LoVo (cell line): ENCODE results near the gene VPS16.
"Not testable (repeated sequence)": the region's sequence is repeated elsewhere in the genome, so short reads cannot be mapped to it uniquely, and the experiment has no call there.

Experiments used
- DNase-seq: peaks from one replicate; pipeline ENCODE4 v3.0.0-alpha.2; 2016; ENCODE audit warnings: low spot score

VPS16 gene

GRCh38 chr20:2807019-2807418 is 33.5 kb upstream of the VPS16 start:
- DNase-seq = no peak

GRCh38 chr20:2807929-2808328 is 32.6 kb upstream of the VPS16 start:
- DNase-seq = not testable (repeated sequence)

DNA sequence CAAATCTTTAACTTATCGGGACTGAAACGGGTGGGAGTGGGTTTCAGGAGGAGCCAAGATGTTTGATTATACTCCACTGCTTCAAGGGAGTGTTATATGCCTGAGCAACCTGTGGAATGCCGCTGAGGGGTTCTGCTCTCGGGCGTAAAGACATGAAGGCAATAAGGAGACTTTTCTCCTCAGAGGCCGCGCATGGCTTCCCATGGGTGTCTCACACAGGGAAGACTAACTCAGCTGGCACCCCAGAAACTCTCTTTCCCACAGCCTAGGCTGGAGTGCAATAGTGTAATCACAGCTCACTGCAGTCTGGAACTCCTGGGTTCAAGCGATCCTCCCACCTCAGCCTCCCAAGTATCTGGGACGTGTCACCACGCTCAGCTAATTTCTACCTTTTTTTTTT is 30.9 kb upstream of the VPS16 start:
- no peak for DNase-seq

DNA sequence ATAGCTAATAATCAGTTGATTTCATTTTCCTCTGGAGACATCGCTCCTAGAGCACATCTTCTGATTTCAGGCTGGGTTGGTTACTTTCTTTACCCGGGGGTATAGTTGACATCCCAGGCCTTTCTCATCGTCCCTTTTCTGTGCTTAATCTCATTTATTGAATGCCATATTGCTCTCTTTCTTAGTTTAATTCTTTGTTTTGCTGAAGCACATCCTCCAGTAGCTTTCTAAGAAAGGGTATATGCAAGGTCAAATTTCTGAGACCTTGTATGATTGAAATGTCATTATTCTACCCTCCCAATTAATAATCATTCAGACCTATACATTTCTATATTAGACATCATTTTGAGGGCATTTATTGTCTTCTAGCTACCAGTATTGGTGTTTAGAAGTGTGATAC is 28.4 kb upstream of the VPS16 start:
- DNase-seq = no peak

DNA sequence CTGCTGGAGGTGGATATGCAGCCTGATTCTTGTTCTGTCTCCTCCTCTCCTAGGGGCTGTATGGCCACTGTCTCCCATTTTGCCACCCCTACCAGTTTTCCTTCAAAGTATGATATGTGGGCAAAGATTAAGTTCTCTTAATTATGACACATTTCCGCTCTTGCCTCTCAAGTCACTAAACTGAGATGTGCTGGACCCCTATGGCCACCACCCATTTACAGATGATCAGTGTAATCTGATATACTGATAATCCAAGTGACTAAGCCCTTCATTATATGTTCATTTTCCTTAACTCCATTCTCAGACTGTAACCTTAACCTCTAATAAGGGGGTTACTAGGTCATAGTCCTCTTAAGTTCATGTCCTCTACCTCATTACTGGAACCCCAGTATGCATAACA is 26.5 kb upstream of the VPS16 start:
- DNase-seq = no peak

DNA sequence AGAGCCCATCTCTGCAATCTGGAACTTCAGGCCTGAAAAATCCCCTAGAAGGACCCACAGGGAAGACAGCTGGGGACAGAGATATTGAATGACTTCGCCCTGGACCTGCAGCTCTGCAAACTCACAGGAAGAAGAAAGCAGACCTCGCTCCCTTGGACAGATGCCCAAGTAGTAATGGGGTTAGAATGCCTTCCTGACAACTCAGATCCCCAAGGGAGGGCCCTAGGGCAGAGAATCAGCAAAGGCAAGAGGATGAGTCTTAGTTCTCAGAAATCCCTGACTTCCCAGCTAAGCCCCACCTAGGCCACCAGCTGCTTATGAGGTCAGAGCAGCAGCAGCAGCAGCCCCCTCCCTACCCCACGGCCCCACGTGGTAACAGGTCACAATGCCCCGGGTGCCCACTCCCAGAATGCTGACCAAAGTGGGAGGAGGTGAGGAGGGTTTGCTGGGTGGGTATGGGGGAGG is 25.9 kb upstream of the VPS16 start, which contains the start of gene C20orf141:
Gene C20orf141, plus strand, starts transcription at position 401 of the 465 bp plus-strand sequence. CDS start 198 bp downstream, outside the sequence.
- peak; percentile 37 for DNase-seq

DNA sequence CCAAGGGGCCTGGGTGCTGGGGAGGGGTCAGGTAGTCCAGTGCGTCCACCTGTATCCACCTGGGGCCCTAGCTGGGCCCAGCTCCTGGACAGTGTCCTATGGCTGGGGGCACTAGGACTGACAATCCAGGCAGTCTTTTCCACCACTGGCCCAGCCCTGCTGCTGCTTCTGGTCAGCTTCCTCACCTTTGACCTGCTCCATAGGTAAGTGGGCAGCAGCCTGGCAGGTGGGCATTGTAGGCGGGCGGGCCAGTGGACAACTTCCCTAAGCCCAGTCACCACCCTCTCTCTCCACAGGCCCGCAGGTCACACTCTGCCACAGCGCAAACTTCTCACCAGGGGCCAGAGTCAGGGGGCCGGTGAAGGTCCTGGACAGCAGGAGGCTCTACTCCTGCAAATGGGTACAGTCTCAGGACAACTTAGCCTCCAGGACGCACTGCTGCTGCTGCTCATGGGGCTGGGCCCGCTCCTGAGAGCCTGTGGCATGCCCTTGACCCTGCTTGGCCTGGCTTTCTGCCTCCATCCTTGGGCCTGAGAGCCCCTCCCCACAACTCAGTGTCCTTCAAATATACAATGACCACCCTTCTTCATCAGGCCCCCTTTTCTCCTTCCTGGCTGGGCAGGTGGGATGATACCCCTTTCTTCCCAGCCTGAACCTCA is 25.2 kb upstream of the VPS16 start:
- no peak for DNase-seq

DNA sequence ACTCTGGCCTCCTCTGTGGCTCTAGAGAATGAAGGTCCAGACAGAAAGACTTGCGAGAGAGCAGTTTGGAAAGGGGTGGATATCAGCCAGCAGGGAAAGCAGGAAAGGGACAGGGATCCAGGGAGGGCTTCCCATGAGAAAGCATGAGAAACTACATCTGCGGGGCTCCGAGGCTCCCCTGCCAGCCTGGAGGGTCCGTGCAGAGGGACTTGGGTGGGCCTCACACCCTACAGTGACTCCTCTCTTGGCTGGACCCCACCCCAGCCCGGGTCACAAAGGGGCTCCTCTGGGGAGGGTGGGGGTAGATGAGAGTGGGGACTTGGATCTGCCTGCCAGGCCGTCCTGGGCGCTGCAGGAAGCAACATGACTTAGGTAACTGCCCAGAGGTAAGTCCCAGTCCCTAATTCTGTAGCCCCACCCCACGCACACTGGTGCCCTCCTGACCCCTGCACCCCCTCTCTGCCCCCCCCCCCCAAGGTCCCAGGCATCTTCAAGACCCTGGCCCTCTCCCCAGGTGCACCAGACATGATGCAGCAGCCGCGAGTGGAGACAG is 24.4 kb upstream of the VPS16 start, which contains the start of gene TMEM239:
Gene TMEM239, plus strand, starts transcription at position 335 of the 553 bp plus-strand sequence. Its CDS starts 191 bp downstream, at position 526.
- DNase-seq = no peak

DNA sequence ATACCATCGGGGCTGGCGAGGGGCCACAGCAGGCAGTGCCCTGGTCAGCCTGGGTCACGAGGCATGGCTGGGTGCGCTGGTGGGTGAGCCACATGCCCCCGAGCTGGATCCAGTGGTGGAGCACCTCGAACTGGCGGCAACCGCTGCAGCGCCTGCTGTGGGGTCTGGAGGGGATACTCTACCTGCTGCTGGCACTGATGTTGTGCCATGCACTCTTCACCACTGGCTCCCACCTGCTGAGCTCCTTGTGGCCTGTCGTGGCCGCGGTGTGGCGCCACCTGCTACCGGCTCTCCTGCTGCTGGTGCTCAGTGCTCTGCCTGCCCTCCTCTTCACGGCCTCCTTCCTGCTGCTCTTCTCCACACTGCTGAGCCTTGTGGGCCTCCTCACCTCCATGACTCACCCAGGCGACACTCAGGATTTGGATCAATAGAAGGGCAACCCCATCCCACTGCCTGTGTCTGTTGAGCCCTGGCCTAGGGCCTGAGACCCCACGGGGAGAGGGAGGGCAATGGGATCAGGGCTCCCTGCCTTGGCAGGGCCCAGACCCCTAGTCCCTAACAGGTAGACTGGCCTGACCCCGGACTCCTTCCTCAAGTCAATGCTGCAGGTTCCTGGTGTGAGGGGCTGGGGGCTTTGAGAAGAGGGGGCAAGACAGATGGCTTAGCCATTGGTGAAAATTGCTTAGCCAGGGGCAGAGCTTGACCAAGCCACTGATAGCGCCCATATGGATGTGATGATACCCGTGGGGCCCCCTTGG is 23.8 kb upstream of the VPS16 start:
- no peak for DNase-seq

- DNase-seq = no peak
Observed at GRCh38 chr20:2817341-2817726, 23.2 kb upstream of the VPS16 start.

GRCh38 chr20:2817891-2818595 is 22.5 kb upstream of the VPS16 start:
- DNase-seq = no peak

DNA sequence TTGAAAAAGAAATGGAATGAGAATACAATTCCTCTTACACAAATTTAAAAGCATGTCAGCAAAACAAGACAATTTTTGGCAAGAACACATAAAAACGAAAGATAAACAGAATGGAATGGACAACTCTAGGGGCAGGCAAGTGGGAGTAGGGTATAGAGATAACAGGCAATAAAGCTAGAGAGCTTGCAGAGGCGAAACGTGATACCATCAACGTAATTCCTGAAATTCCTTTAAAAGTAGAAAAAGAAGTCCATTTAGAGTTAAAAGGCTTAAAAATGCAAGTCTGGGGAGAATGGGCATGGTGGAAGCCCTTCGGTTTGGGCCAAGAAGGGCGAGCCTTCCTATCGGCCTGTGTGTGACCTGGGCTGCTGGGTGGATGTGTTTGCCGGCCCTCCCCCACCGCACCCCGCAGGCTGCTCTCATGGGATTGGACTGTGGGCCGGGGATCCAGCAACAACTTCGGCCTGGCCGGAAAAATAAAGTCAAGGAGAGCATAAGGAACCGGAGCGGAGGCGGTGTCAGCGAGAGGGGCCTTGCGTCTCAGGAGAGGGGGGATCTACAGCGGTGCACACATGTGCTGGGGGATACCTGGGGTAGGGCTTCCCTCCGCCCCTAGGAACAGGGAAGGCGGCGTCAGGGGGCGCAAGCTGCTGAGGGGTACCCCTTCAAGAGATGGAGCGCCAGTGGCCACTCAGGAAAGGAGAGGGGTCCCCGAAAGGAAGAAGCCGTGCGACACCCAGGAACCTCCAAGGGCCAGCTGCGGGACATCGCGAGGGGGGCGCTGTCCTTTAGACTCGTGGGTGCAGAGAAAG is 20.3 kb upstream of the VPS16 start:
- DNase-seq = no peak

DNA sequence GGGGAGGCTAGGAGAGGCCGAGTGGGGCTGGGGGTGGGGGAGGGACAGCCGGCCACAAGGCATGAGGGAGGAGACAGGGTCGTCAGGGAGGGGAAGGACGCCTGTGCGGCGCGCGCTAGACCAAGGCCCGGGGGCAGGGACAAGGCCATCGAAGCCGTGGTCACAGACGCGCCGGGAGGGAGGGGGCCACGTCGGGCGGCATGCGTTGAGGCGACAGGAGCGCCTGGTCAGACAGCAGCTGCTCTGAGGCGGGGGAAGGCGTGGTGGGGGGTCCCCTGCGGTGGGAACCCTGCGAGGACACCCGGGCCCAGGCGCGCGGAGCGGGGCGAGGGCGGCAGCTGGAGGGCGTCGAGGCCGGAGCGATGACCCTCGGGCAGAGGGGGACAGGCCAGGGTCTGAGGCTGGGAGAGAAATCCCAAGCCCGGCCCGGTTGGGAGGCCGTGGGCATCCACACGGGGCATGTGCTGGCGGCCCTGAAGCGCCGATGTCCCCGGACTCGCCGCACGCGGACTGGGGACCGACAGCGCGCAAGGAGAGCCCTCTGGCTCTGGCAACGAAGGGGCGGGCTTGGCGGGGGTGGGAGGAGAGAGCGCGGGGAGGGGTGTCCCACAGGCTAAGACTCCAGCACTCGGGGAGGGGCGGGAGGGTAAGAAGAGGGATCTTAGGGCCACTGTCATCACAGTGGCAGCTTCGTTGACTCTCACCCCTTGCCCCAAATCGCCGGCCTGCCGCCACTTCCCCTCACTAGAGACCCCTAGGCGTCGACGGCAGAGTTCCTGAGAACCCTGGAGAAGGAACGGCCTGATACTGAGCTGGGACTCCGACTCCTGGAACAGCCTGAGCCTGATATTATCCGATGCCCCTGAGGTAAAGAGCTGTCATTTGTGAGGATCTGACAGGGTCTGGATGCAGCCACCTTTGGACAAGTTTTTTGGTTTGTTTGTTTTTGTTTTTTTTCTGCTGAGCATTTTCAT is 19.4 kb upstream of the VPS16 start:
- no peak for DNase-seq

DNA sequence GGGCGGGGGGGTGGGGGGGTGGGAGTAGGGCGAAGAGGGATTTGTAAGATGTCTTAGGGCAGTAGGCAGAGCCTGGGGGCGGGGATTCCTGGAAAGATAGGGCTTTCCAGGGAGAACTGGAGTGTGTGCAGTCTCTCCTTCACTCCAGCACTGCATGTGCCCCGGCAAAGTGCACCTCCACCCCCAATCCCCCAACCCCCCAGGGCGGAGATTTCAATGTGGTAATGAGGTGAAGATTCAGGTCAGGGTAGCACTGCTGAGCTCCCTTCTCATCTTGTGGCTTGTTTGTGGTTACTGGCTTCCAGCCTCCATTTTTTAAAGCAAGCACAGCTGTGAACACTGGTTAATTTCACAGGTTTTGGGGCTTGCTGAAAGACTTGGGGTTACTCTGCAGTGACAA is 18.5 kb upstream of the VPS16 start:
- DNase-seq = no peak

- no peak for DNase-seq
Observed at GRCh38 chr20:2825761-2826160, 14.8 kb upstream of the VPS16 start.

DNA sequence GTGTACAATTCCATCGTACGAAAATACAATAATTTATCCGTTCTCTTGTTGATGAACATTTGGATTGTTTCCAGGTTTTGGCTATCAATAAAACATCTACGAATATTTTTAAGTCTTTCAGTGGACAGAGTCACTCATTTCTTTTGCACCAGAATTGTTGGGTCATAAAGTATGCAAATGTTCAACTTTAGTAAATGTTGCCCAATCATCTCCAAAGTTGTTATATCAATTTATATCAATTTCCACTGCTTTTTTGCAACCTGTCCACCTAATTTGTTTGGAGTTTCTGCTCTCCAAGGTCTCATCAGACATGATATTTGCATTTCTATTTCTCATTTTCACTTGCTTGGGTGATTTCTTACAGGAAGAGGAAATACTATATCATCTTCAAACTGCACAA is 13.9 kb upstream of the VPS16 start:
- no peak for DNase-seq

- DNase-seq = no peak
Observed at GRCh38 chr20:2829376-2829775, 11.2 kb upstream of the VPS16 start.

DNA sequence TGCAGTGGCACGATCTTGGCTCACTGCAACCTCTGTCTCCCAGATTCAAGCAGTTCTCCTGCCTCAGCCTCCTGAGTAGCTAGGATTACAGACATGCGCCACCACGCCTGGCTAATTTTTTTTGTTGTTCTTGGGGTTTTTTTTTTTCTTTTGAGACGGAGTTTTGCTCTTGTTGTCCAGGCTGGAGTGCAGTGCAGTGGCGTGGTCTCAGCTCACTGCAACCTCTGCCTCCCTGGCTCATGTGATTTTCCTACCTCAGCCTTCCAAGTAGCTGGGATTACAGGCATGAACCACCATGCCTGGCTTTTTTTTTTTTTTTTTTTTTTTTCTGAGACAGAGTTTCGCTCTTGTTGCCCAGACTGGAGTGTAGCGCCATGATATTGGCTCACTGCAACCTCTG is 9.3 kb upstream of the VPS16 start:
- not testable (repeated sequence) for DNase-seq

DNA sequence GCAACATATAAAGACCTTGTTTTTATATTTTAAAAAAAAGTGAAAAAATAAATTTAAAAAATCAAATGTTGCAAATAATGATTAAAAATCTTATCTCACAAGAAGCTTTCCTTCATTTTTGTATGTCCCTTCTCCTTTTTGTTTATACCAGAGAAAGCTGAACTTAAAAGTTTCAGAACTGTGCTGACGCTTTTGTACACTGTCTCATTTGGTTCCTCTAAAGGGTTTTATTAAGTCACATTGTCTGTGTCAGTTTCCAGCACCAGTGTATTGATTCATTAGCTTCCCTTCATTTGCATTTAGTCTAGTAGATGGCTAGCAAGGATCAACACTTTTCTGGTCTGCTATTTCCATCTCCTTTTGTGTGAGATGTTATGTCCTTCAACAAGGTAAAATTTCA is 6.8 kb upstream of the VPS16 start:
- no peak for DNase-seq

DNA sequence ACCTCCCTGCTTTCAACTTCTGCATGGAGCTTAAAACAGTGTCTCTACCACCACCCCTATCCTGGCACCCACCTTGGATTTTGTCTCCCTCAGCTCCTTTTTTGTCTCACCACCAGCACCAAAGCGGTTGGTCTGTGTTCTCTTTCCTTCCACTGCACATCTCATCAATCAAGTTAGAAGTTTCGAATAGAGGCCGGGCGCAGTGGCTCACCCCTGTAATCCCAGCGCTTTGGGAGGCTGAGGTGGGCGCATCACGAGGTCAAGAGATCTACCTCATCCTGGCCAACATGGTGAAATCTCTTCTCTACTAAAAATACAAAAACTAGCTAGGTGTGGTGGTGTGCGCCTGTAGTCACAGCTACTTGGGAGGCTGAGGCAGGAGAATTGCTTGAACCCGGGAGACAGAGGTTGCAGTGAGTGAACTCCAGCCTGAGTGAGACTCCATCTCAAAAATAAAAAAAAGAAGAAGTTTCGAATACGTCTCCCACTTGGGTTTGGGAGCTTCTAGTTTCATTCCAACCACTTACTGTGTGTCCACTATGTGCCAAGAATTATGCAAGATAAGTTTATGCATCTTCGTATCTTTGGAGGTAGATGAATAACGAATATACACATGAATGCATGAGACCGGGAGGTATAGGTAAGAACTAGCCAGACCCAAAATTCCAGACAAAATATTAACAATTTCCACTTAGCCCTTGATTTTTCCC is 6.0 kb upstream of the VPS16 start:
- no peak for DNase-seq
